Cardiac fibroblast (primary cell): Measurements from ENCODE around the gene COX14.
A peak's percentile ranks its signal among the peaks of the same experiment; 100 is the strongest.

Source experiments
- DNase-seq, 2 donors: peaks; one replicate each; pipeline versions ENCODE4 v3.0.0 to v3.0.0-alpha.2; 2010; ENCODE audit warnings: low read depth in 2 of 2
- H3K4me3 ChIP-seq, 2 donors: replicated peaks in 1 of 2; 1 replicate in 1 of 2; 2 replicates in 1 of 2; pipeline ENCODE4 v1.5.1; 2011; ENCODE audit warnings: low read depth in 2 of 2, low read length in 2 of 2, mild to moderate bottlenecking in 2 of 2, moderate library complexity in 1 of 2
- TF ChIP-seq, protein P1 (sequence below): IDR thresholded peaks from one replicate; pipeline ENCODE4 v1.5.1; 2011; ENCODE audit warnings: low read depth, mild to moderate bottlenecking, low read length, inconsistent platforms

The COX14 gene

DNA sequence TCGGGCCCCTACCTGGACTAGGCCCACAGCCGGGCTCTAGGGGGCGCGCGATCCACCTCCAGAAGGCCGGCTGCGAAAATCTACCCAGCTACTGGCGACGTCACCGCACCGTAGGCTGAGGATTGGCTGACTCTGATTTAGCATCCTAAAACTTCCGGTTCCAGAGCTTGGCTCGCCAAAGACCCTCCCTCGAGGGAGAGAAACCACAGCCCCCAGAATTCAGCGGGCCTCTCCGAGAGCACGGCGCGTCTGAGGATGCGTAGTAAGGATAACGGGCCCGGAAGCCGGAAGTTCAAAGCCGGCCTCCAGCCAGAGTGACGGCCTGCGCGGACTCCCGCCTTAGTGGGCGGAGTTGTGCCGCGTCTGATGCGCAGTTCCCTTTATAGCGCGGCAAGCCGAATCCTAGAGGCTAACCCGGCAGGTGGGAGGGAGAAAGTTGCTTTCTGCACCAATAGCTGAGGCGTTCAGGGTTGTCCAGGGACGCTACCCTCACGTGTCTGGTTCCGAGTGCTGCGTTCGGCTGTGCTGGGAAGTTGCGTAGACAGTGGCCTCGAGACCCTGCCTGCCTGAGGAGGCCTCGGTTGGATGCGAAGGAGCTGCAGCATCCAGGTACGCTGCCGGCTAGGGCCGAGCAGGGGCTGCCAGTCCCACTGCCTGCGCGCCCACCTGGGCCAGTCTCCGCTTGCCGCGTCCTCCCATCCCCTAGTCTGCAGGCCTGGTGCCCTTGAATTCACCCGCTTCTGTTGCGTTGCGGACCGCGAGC lies at the start of gene COX14:
TSS of gene COX14 (plus strand) at position 544 of the 763 bp plus-strand sequence. CDS start 7,808 bp downstream, outside the sequence.
- TF ChIP-seq, protein P1, sequence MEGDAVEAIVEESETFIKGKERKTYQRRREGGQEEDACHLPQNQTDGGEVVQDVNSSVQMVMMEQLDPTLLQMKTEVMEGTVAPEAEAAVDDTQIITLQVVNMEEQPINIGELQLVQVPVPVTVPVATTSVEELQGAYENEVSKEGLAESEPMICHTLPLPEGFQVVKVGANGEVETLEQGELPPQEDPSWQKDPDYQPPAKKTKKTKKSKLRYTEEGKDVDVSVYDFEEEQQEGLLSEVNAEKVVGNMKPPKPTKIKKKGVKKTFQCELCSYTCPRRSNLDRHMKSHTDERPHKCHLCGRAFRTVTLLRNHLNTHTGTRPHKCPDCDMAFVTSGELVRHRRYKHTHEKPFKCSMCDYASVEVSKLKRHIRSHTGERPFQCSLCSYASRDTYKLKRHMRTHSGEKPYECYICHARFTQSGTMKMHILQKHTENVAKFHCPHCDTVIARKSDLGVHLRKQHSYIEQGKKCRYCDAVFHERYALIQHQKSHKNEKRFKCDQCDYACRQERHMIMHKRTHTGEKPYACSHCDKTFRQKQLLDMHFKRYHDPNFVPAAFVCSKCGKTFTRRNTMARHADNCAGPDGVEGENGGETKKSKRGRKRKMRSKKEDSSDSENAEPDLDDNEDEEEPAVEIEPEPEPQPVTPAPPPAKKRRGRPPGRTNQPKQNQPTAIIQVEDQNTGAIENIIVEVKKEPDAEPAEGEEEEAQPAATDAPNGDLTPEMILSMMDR = peak; percentile 90
- peak within 1 kb of the TSS; percentile 99 to 100 for H3K4me3 ChIP-seq
- peak; percentile 100 for DNase-seq

DNA sequence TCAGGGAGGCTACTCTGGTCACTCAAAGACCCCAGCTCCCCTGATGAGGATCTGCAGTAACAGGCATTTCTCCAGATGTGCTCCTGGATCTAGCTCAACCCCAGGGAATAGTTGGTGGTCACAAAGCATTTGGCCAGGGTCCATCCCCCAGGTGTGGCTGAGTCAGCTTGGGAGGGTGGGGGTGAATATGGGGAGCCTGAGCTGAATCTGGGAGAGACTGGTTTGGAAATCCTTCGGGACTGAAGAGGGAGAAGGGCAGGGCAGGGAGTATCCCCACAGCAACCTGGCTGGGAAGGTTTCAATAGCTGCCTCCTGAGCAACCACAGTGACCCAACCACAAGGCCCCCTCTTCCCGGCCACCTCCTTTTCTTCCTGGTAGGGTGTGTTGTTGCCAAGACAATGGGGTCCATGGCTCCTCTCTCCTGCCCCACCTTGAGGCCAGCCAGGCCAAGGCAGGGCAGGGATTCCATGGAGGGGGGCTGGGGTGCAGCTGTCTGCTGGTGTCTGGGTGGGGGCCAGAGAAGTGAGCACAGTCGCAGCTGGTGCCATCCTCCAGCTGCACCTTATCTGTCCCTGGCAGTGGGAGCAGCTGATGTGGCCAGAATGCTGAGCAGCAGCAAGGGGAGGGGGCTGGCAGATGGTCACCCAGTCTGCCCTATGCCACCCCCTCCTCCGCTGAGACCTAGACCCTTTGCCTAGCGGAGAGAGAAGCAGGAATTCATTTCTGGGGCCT lies 49.1 kb upstream of the COX14 start:
- TF ChIP-seq, protein P1 = no peak
- no peak for DNase-seq
- no peak overlapping the region for H3K4me3 ChIP-seq

DNA sequence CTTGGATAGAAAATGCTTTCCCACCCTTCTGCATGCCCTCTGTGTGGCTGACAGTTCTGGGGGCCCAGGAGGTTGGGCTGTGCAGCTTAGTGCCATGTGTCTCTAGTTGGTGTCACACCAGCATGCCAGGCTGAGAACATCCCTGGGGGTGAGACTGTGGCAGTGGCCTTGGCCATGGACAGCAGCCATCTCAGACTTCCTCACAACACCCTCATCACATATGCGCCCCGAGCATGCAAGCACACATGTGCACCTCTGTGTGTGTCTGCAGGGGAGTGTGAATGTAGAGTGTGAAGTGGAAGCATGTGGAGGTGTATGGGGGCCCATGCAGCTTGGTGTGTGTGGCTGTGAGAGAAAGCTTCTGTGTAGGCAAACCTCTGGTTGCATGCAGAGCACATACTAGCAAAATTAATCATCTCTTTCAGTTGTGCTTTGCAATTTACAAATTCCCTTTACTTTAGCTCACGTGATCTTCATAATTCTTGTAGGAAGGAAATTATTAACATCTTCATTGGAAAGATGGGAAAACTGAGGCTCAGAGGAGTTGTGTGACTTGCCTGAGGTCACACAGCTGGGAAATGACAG lies 46.2 kb upstream of the COX14 start:
- H3K4me3 ChIP-seq = no peak overlapping the region
- TF ChIP-seq, protein P1 = no peak
- no peak for DNase-seq

DNA sequence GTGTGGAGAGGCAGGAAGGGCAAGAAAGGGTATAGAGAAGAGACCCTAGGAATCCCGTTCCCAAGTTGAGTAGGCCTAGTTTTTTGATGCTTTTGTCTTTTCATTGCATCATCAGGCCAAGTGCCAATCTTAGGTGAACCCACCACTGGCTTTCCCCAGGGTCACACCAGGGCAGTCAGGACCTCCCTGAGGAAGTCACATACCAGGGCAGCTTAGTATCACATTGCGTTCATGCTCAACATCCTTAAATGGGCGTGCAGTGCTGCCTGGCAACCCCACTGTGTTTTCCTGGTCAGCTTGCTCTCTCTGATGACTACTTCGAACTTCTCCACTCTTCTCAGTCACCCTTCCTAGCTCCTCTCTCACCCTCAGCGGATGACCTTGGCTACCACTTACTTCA lies 45.6 kb upstream of the COX14 start:
- DNase-seq = peak; percentile 84

DNA sequence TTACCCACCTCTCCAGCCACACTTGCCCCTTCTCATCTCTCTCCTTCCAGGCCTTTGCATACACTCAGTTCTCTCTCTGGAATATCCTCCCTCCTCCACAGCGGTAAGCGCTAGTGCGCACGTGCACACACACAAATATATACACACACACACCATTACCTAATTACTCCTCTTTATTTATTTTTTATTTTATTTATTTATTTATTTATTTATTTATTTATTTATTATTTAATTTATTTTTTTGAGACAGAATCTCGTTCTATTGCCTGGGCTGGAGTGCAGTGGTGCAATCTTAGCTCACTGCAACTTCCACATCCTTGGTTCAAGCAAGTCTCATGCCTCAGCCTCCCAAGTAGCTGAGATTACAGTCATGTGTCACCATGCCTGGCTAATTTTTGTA lies 43.0 kb upstream of the COX14 start:
- TF ChIP-seq, protein P1 = no peak
- H3K4me3 ChIP-seq = no peak overlapping the region
- no peak for DNase-seq

More for the DNA sequence above, 45.6 kb upstream of the COX14 start:
- TF ChIP-seq, protein P1 = no peak
- H3K4me3 ChIP-seq = no peak overlapping the region

DNA sequence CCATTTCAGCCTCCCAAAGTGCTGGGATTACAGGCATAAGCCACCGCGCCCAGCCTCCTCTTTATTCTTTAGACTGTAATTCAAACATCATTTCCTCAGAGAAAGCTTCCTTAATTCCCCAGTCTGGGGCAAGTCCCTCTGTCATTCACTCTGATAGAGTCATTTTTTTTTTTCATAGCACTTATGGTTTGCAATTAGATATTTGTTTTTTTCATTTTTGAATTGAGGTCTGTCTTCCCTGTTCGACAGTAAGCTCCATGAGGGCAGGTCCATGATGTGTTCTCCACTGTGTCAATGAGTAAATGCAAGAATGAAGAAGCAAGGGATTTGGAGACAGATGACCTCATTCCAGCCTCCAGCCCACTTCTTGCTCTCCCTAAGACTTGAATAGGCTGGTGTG lies 42.5 kb upstream of the COX14 start:
- no peak for DNase-seq
- TF ChIP-seq, protein P1 = no peak
- no peak overlapping the region for H3K4me3 ChIP-seq
